Hepatocyte (in vitro differentiated cells): Measurements from ENCODE around the gene IL10RA.

Experiments used
- CTCF ChIP-seq: fragments of 200-600 bp; sonication (generic); IDR thresholded peaks from 2 replicates; pipeline ENCODE4 v1.5.1; 2016; ENCODE audit warnings: antibody characterized with exemption, mild to moderate bottlenecking; ENCODE audit not compliant: poor library complexity
- EZH2 ChIP-seq: fragments of 200-600 bp; sonication (generic); IDR thresholded peaks from 2 replicates; pipeline ENCODE4 v1.6.1; 2016; ENCODE audit warnings: antibody characterized with exemption, mild to moderate bottlenecking, borderline replicate concordance
- EZH2phosphoT487 ChIP-seq: fragments of 200-600 bp; sonication (generic); IDR thresholded peaks from one replicate; pipeline ENCODE4 v1.6.1; 2018; ENCODE audit warnings: antibody characterized with exemption, mild to moderate bottlenecking, low read depth, moderate library complexity; ENCODE audit not compliant: unreplicated experiment, severe bottlenecking

DNA sequence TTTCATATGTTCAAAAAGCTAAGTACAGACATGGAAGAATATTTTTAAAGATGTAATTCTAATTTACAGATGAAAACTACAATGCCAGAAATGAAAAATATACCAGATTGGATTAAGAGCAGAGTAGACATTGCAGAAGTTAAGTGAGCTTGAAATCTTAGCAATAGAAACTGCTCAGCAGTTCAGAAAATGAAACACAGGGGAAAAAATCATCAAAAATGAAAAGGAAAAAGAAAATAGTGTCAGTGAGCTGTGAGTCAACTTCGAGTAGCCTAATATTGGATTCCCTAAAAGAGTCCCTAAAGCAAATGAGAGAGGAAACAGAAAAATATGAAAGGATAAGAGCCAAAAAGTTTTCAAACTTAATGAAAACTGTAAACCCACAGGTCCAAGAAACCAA is 25.8 kb upstream of the IL10RA start:
- TF ChIP-seq CTCF (no peak), EZH2phosphoT487 (no peak), EZH2 (no peak)
